ENCODE measurements around the gene CYP2E1. TPM values are rescaled to one million over a fixed set of nuclear protein-coding genes. Genes with fewer than 3 reads are reported as not detected.

CYP2E1 gene
- total and polyA plus RNA-seq, 8 donors = 1.7 to 19.9 (median 4.6) TPM; not detected in 1

- no peak for DNase-seq
- Histone ChIP-seq H3K9me3 (no peaks in the 10 kb centered on the region), H3K27me3 (peaks cover 0 to 25% (median 0%) of the 10 kb centered on the region in 3 donors), H3K4me3 (no peak overlapping the region), H3K36me3 (no peaks in the 10 kb centered on the region), H3K4me1 (no peaks in the 10 kb centered on the region), H3K27ac (no peak overlapping the region)
- no peak for TF ChIP-seq CTCF (IDR thresholded peaks at IDR 0.05)
- TF ChIP-seq POLR2A (IDR thresholded peaks at IDR 0.05) = no peak
- no peak for TF ChIP-seq EP300 (IDR thresholded peaks at IDR 0.05)
- TF ChIP-seq POLR2AphosphoS5 (IDR thresholded peaks at IDR 0.05) = no peak
- WGBS, 5 donors = 72 to 77% (median 75%) methylated on average over 8 of the region's 8 CpGs
- intact Hi-C loops (cut with DNase I; ENCODE audit: low total_unique reads) = no loop called here
Measured at GRCh38 chr10:133555521-133555920, 28.4 kb downstream of the CYP2E1 start.

DNA sequence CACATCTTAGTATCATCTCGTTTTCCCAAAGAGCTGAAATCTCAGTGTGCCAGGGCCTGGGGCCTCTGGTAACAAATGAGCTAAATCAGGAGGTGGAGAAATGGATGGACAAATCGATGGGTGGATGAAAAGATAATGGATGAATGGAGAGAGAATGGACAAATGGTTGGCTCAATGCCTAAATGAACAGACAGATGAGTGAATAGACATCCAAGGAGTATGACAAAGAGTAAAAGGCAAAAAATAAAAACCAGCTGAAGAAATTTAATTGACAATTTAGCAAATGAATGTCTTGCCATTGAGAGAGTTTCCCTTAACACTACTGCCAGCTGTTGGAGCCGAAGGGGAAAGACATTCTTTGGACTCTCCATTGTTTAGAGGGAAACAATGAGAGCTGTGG lies 30.2 kb downstream of the CYP2E1 start:
- DNase-seq = no peak
- no peaks in the 10 kb centered on the region for H3K4me1 ChIP-seq
- TF ChIP-seq POLR2AphosphoS5 (IDR thresholded peaks at IDR 0.05) (no peak), EP300 (IDR thresholded peaks at IDR 0.05) (no peak), CTCF (IDR thresholded peaks at IDR 0.05) (no peak), POLR2A (IDR thresholded peaks at IDR 0.05) (no peak)
- intact Hi-C loops (cut with DNase I; ENCODE audit: low total_unique reads) = no loop called here
- no peaks in the 10 kb centered on the region for H3K36me3 ChIP-seq
- no peaks in the 10 kb centered on the region for H3K9me3 ChIP-seq
- H3K27ac ChIP-seq = no peak overlapping the region
- no peak overlapping the region for H3K4me3 ChIP-seq
- 33 to 43% (median 41%) methylated on average over 3 of the region's 3 CpGs for WGBS, 5 donors
- H3K27me3 ChIP-seq = peaks cover 0 to 21% (median 0%) of the 10 kb centered on the region in 3 donors

DNA sequence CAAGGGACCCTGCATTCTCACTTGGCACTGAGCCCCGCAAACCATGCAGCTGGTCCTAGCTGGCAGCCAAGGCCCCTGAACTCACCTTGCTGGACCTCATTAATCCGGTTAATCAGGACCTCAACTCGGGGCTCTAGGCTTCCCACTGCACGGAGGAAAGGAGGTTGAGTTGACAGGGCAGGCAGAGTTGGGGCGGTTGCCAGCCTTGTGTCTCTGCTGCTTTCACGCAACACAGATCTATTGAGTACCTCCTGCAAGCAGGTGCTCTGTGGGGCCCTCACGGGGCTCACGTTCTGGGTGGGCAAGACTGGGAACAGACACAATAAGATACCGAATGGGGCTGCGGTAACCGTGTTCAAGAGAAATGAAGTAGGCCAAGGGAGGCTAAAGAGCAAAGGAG lies 32.1 kb downstream of the CYP2E1 start:
- Histone ChIP-seq H3K36me3 (no peaks in the 10 kb centered on the region), H3K9me3 (no peaks in the 10 kb centered on the region), H3K4me3 (no peak overlapping the region), H3K27ac (no peak overlapping the region), H3K27me3 (peaks cover 0 to 21% (median 0%) of the 10 kb centered on the region in 3 donors), H3K4me1 (no peaks in the 10 kb centered on the region)
- DNase-seq = no peak
- 81 to 89% (median 83%) methylated on average over 11 of the region's 11 CpGs for WGBS, 5 donors
- intact Hi-C loops (cut with DNase I; ENCODE audit: low total_unique reads) = no loop called here
- TF ChIP-seq EP300 (IDR thresholded peaks at IDR 0.05) = no peak
- TF ChIP-seq CTCF (IDR thresholded peaks at IDR 0.05) = no peak
- TF ChIP-seq POLR2A (IDR thresholded peaks at IDR 0.05) = no peak
- no peak for TF ChIP-seq POLR2AphosphoS5 (IDR thresholded peaks at IDR 0.05)

GRCh38 chr10:133564816-133565215 lies 37.7 kb downstream of the CYP2E1 start:
- WGBS, 5 donors = 76 to 92% (median 87%) methylated on average over 12 of the region's 12 CpGs
- no peak for DNase-seq
- Histone ChIP-seq H3K4me1 (no peaks in the 10 kb centered on the region), H3K27me3 (peaks cover 0 to 40% (median 9%) of the 10 kb centered on the region in 3 donors), H3K27ac (peak overlapping the region in 1 of 5 donors; percentile 61), H3K4me3 (peak overlapping the region in 1 of 4 donors; percentile 44), H3K9me3 (peaks cover 0 to 22% (median 12%) of the 10 kb centered on the region in 4 donors), H3K36me3 (no peaks in the 10 kb centered on the region)
- intact Hi-C loops (cut with DNase I; ENCODE audit: low total_unique reads) = no loop called here
- TF ChIP-seq EP300 (IDR thresholded peaks at IDR 0.05) (no peak), POLR2AphosphoS5 (IDR thresholded peaks at IDR 0.05) (no peak), POLR2A (IDR thresholded peaks at IDR 0.05) (no peak), CTCF (IDR thresholded peaks at IDR 0.05) (no peak)
